ENCODE measurements around the gene AKAP17A.
"Not testable (repeated sequence)": the region's sequence is repeated elsewhere in the genome, so short reads cannot be mapped to it uniquely, and the experiment has no call there.

AKAP17A gene

DNA sequence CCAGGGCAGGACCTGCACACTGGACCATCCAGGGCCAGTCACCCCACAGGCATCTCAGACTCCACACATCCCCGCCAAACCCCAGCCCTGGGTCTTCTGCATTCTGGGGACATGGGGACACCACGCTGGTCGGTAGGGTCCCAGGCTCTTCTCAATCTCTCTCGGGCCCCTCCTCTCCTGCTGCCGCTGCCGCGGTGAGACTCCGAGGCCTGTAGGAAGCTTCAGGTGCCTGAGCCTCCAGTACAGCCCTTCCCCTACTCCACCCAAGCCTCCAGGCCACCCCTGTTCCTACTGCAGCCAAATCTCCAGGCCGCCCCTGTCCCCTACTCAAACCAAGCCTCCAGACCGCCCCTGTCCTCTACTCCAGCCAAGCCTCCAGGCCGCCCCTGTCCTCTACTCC lies 17.9 kb downstream of the AKAP17A start:
- peak; percentile 77 for DNase-seq

DNA sequence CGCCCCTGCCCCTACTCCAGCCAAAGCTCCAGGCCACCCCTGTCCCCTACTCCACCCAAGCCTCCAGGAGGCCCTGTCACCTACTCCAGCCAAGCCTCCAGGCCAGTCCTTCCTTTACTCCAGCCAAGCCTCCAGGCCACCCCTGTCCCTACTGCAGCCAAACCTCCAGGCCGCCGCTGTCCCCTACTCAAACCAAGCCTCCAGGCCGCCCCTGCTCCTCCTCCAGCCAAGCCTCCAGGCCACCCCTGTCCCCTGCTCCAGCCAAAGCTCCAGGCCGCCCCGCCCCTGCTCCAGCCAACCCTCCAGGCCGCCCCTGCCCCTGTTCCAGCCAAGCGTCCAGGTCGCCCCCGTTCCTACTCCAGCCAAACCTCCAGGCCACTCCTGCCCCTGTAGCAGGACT lies 18.4 kb downstream of the AKAP17A start:
- DNase-seq, result peak; percentile 69

DNA sequence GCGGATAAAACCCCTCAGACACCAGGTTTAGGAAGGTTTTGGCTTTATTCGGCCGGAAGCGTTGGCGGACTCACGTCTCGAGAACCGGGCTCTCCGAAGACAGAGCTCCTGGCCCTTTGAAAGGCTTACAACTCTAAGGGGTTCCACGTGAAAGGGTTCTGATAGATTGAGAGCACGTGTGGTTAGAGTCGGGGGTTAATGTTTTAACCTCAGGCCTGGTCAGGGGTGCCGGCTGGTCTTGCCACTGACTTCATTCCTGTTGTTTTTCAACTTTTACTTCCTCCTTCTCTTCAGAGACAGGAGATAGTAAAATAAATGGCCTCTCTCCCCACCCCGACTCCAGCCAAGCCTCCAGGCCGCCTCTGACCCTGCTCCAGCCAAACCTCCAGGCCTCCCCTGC lies 18.8 kb downstream of the AKAP17A start:
- no peak for DNase-seq

DNA sequence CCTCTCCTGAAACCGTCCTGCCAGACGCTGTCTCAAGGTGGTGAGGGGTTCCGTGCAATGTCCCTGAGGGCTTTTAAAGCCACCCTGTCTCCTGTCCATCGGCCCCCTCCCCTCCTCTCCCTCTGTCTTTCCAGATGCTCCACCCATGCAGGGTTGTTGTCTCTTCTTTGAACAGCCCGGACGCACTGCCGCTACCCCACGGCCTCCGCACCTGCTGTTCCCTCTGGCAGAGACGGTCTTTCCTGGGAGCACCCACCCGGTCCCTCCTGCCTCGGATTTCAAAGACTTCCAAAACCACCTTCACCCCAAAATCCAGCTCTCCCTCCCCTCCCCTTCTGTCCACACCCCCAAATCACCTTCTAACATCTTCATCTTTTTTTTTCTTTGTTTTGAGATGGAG lies 19.3 kb downstream of the AKAP17A start:
- no peak for DNase-seq

DNA sequence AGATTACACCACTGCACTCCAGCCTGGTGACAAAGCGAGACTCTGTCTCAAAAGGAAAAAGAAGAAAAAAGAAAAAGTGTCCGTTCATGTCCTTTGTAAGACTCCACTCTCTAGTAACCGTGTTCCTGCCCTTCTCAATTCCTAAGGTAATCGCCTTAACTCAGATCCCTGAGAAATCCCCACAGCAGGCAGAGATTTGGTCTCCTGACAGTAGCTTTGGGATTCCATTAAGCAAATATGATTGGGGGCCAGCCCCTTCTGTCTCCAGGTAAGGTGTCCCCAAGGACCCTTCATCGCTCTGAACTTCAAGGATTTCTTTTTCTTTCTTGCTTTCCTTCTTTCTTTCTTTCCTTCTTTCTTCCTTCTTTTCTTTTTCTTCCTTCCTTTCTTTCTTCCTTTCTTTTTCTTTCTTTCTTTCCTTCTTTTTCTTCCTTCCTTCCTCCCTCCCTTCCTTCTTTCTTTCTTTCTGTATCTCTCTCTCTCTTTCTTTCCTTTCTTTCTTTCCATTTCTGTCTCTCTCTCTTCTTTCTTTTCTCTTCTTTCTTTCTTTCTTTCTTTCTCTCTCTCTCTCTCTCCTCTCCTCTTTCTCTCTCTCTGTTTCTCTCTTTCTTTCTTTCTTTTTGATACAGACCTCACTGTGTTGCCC lies 21.4 kb downstream of the AKAP17A start:
- DNase-seq, result no peak

DNA sequence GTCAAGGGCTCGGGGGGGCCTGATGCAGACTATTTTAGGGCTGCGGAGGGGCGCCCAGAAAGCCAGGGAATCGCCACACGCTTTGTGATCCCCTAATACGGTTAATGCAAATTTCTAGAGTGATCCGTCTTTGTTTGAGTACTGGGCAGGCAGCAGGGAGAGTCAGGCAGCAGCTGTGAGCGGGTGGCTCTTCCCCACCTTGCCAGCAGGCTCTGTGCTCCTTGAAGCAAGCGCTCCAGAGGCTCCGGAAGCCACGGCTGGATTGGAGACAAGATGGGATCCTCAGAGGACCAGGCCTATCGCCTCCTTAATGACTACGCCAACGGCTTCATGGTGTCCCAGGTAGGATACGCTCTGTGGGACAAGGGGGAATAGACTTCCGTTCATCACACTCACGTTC lies 23.5 kb downstream of the AKAP17A start, which contains the start of gene ASMT:
TSS of gene ASMT (plus strand) at position 133 of the 400 bp plus-strand sequence. CDS start at position 274, 141 bp downstream.
- DNase-seq, result no peak

DNA sequence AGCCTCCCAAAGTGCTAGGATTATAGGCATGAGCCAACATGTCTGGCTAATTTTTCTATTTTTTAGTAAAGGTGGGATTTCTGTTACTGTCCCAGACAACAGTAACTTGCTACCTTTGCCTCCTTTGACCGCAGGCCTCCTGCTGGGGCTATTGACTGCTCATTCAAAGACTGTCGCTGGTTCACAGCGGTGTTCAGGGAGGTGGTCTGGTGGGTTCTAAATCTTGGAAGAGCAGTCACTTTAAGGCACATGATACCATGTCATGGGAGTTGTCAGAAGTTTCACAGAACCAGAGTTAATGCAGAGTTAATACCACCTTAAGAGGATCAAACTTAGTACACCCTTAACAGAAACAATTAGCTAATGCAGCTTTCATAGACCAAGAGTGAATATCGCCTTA lies 27.3 kb downstream of the AKAP17A start:
- no peak for DNase-seq

DNA sequence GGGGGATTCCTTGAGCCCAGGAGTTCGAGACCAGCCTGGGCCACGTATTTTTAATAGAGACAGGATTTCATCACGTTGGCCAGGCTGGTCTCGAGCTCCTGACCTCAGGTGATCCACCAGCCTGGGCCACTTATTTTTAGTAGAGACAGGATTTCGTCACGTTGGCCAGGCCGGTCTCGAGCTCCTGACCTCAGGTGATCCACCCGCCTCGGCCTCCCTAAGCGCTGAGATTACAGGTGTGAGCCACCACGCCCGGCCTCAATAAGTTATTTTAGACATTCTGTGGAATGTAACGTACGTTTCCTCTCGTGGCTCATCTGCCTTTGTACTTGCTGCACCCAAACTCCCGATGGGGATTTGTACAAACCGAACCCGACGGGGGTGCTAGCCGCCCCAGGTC lies 32.3 kb downstream of the AKAP17A start:
- no peak for DNase-seq

DNA sequence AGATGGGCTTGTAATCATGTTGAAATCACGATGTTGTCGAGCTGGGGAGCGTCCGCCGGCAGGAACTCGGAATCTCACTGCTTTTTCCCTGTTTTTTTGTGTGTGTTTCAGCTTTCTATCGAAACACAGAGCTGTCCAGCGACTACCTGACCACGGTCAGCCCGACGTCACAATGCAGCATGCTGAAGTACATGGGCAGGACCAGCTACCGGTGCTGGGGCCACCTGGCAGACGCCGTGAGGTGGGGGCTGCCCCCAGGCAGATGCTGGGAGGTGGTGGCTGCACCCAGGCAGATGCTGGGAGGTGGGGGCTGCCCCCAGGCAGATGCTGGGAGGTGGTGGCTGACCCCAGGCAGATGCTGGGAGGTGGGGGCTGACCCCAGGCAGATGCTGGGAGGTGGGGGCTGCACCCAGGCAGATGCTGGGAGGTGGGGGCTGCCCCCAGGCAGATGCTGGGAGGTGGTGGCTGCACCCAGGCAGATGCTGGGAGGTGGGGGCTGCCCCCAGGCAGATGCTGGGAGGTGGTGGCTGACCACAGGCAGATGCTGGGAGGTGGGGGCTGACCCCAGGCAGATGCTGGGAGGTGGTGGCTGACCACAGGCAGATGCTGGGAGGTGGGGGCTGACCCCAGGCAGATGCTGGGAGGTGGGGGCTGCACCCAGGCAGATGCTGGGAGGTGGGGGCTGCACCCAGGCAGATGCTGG lies 32.9 kb downstream of the AKAP17A start:
- not testable (repeated sequence) for DNase-seq

DNA sequence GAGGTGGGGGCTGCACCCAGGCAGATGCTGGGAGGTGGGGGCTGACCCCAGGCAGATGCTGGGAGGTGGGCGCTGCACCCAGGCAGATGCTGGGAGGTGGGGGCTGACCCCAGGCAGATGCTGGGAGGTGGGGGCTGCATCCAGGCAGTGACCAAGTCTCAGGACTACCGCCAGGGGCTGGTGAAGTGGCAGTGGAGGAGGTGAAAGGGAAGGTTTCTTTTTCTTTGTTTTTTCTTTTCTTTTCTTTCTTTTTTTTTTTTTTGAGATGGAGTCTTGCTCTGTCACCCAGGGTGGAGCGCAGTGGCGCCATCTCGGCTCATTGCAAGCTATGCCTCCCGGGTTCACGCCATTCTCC lies 33.4 kb downstream of the AKAP17A start:
- not testable (repeated sequence) for DNase-seq

DNA sequence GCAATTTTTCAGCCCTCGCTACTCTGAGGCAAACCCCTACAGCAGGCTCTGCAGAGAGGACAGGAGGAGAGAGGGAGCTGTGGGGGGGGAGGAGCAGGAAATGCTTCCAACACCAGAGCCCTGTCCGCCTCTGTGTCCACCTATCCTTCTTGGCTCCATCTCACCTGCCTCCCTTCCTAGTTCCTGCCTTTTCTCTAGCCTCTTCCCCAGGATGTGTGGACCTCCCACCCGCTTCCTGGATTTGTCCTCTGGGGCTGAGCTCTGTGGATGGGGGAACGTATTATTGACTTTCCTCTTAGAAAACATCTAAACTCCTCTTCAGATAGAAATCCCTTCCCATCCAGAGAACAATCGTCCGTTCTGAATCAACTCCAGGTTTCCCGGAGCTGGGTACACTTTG lies 37.8 kb downstream of the AKAP17A start:
- no peak for DNase-seq

DNA sequence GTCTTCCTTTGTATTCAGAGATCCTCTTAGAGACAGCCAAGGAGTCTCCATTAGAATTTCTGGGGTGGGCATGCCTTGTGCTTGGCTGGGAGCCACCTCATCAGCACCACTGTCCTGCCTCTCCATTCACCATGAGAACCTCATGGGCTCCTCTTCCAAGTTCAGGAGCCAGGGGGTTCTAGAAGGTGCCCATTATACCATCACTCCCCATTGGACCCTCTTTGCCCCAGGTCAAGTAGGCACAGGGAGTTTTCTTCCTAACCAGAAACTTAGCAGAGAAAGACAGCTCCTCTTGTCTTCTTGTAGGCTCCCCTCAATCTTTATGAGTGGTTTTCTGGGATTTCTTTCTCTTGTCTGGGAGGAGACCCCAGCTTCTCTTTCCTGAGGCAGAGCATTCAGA lies 54.6 kb downstream of the AKAP17A start:
- DNase-seq, result no peak

DNA sequence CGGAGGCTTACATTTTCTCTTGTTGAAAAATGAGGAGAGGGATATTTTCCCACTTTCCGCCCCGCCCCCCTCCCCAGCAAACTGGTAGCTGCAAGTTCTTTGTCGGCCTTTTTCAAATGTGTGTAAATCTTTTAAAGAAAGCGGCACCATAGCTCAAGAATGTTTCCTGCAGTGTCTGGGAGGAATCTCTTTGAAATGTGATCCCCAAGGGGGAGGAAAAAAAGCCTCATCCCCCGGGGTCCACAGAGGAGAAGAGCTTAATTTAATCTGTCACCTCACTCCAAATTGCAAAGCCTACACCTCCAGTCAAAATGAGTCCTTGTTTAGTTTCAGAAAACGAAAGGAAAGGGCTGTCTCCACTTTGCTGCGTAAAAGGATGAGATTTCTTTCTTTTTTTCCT lies 58.2 kb downstream of the AKAP17A start:
- DNase-seq, result no peak

Measured in islet precursor cell (in vitro differentiated cells).